Measurements from ENCODE around the gene SECISBP2L.

DNA sequence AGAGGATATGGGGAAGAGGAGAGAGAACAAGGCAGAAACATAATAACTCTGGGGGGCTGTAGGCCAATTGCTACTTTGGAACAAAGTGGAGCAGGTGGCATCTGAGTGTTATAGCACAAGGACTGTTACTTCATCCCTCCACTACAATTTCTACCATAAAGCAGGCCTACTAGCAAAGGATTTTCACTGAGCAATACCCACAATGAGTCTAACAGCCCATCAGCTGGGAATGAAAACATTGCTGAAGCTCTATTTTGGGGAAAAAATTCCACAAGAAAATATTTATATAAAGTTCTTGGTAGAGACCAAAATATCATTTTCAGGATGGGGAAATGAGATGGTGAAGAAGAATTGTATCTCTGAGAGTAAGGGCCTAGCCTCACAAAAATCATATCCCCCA lies 78.9 kb downstream of the SECISBP2L start:
- TF ChIP-seq ZFP30 (CRISPR knock-in tag; IDR thresholded peaks at IDR 0.05) (no peak), ARNTL (CRISPR knock-in tag; IDR thresholded peaks at IDR 0.05; ENCODE audit: borderline replicate concordance, low read depth) (no peak), ZC3H10 (CRISPR knock-in tag; IDR thresholded peaks at IDR 0.05) (no peak), OSR1 (CRISPR knock-in tag; IDR thresholded peaks at IDR 0.05) (no peak), TSHZ2 (CRISPR knock-in tag; IDR thresholded peaks at IDR 0.05) (no peak)
- TF ChIP-seq, protein P1, sequence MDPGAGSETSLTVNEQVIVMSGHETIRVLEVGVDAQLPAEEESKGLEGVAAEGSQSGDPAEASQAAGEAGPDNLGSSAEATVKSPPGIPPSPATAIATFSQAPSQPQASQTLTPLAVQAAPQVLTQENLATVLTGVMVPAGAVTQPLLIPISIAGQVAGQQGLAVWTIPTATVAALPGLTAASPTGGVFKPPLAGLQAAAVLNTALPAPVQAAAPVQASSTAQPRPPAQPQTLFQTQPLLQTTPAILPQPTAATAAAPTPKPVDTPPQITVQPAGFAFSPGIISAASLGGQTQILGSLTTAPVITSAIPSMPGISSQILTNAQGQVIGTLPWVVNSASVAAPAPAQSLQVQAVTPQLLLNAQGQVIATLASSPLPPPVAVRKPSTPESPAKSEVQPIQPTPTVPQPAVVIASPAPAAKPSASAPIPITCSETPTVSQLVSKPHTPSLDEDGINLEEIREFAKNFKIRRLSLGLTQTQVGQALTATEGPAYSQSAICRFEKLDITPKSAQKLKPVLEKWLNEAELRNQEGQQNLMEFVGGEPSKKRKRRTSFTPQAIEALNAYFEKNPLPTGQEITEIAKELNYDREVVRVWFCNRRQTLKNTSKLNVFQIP (CRISPR knock-in tag; IDR thresholded peaks at IDR 0.05; ENCODE audit: borderline replicate concordance, low read depth), result no peak
- TF ChIP-seq, protein P2, sequence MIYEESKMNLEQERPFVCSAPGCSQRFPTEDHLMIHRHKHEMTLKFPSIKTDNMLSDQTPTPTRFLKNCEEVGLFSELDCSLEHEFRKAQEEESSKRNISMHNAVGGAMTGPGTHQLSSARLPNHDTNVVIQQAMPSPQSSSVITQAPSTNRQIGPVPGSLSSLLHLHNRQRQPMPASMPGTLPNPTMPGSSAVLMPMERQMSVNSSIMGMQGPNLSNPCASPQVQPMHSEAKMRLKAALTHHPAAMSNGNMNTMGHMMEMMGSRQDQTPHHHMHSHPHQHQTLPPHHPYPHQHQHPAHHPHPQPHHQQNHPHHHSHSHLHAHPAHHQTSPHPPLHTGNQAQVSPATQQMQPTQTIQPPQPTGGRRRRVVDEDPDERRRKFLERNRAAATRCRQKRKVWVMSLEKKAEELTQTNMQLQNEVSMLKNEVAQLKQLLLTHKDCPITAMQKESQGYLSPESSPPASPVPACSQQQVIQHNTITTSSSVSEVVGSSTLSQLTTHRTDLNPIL (CRISPR knock-in tag; IDR thresholded peaks at IDR 0.05; ENCODE audit: low read depth), result no peak
- TF ChIP-seq, protein P3, sequence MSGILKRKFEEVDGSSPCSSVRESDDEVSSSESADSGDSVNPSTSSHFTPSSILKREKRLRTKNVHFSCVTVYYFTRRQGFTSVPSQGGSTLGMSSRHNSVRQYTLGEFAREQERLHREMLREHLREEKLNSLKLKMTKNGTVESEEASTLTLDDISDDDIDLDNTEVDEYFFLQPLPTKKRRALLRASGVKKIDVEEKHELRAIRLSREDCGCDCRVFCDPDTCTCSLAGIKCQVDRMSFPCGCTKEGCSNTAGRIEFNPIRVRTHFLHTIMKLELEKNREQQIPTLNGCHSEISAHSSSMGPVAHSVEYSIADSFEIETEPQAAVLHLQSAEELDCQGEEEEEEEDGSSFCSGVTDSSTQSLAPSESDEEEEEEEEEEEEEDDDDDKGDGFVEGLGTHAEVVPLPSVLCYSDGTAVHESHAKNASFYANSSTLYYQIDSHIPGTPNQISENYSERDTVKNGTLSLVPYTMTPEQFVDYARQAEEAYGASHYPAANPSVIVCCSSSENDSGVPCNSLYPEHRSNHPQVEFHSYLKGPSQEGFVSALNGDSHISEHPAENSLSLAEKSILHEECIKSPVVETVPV (CRISPR knock-in tag; IDR thresholded peaks at IDR 0.05), result no peak
